Measurements from ENCODE around the gene RHOT2. TPM values are rescaled to one million over a fixed set of nuclear protein-coding genes. Genes with fewer than 3 reads are reported as not detected.

Gene RHOT2
- total RNA-seq, 2 experiments from 2014 or later = 202 to 209 TPM

DNA sequence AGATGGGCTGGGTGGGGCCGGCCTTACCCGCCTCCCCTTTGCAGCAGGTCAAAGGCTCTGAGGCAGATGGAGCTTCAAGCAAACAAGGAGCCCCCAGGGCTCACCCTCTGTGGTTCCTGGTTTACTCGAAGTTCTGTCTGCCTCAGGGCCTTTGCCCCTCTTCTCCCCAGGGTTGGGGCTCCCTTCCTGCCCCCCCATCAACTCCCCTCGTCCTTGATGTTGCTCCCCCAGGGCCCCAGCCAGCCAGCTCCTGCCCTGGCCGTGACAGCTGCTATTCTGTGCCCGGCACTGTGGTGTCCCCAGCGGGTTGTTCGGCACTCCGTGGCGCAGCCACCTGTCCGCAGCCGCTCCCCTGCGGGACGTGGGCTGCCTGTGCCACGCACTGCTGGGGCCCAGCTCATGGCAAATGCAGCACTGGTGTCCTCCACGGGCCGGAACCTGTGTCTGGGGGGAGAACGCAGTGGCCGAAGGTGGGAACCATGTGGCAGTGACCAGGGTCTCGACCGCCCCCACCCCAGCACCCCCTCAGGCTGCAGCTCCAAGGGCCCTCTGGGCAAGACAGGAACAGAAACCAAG, 42.7 kb downstream of the RHOT2 start:
- peaks cover 0 to 33% of the 10 kb centered on the region in 2 experiments for H3K9me3 ChIP-seq (ENCODE audit: control insufficient read depth in 1 of 2, insufficient read depth in 1 of 2, low read length in 2 of 2)
- H3K4me3 ChIP-seq (ENCODE audit: low read length) = no peak overlapping the region
- Mint-ChIP-seq H3K4me3 (no peak overlapping the region), H3K36me3 (ENCODE audit: low read depth) (no peaks in the 10 kb centered on the region), H3K4me1 (ENCODE audit: low read depth) (peaks cover 4% of the 10 kb centered on the region), H3K9me3 (no peaks in the 10 kb centered on the region), H3K27ac (no peak overlapping the region), H3K27me3 (peaks cover 58% of the 10 kb centered on the region)
- peaks cover 53 to 56% of the 10 kb centered on the region in 2 experiments for H3K27me3 ChIP-seq (ENCODE audit: control insufficient read depth in 1 of 2, insufficient read depth in 2 of 2, low read length in 2 of 2)
- POLR2A ChIA-PET = no interaction called here
- CTCF ChIA-PET = interaction anchor here (1.3 kb wide), 1 partner anchor 10 kb away, joined by 3 read pairs; the partner anchor contains the start of gene ANTKMT
- no peaks in the 10 kb centered on the region for H3K36me3 ChIP-seq (ENCODE audit: insufficient read depth, low read length)
- TF ChIP-seq, protein P1, sequence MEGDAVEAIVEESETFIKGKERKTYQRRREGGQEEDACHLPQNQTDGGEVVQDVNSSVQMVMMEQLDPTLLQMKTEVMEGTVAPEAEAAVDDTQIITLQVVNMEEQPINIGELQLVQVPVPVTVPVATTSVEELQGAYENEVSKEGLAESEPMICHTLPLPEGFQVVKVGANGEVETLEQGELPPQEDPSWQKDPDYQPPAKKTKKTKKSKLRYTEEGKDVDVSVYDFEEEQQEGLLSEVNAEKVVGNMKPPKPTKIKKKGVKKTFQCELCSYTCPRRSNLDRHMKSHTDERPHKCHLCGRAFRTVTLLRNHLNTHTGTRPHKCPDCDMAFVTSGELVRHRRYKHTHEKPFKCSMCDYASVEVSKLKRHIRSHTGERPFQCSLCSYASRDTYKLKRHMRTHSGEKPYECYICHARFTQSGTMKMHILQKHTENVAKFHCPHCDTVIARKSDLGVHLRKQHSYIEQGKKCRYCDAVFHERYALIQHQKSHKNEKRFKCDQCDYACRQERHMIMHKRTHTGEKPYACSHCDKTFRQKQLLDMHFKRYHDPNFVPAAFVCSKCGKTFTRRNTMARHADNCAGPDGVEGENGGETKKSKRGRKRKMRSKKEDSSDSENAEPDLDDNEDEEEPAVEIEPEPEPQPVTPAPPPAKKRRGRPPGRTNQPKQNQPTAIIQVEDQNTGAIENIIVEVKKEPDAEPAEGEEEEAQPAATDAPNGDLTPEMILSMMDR (IDR thresholded peaks at IDR 0.05) = no peak
- intact Hi-C loops (cut with DNase I, micrococcal nuclease) = loop anchor here (1.0 to 5.0 kb wide), 5 partner anchors 31 to 482 kb away; no protein-coding TSS in a partner anchor
- peaks cover 28% of the 10 kb centered on the region for H3K4me1 ChIP-seq (ENCODE audit: insufficient read depth, low read length)
- no peak for DNase-seq
- no peak for ATAC-seq (ENCODE audit: poor library complexity)
- H3K27ac ChIP-seq (ENCODE audit: low read depth in 1 of 2, low read length in 2 of 2) = no peak overlapping the region

DNA sequence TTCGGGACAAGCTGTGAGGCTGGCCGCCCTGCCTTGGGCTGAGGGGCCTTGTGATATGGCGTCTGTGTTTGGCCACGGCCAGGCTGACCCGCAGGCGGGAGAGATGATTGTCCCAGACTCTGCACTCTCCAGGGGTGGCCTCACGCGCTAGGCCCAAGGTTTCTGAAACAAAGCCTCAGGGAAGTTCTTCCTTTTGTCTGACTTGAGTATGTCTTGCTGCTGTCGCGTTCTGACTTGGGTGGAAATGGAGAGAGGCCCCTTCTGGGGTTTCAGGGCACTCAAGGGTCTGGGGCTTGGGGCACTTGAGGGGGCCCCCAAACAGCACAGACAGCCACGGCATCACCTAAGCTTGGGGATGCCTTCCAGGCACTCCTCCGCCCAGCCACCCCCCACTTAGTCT, 43.2 kb downstream of the RHOT2 start:
- DNase-seq (no peak), ATAC-seq (ENCODE audit: poor library complexity) (no peak)
- H3K36me3 ChIP-seq (ENCODE audit: insufficient read depth, low read length) = no peaks in the 10 kb centered on the region
- H3K27me3 ChIP-seq (ENCODE audit: control insufficient read depth in 1 of 2, insufficient read depth in 2 of 2, low read length in 2 of 2) = peaks cover 57% of the 10 kb centered on the region in 2 experiments
- H3K27me3 Mint-ChIP-seq = peaks cover 58% of the 10 kb centered on the region
- H3K4me3 ChIP-seq (ENCODE audit: low read length) = no peak overlapping the region
- peaks cover 0 to 34% of the 10 kb centered on the region in 2 experiments for H3K9me3 ChIP-seq (ENCODE audit: control insufficient read depth in 1 of 2, insufficient read depth in 1 of 2, low read length in 2 of 2)
- intact Hi-C loops (cut with DNase I, micrococcal nuclease) = loop anchor here (1.0 to 5.0 kb wide), 5 partner anchors 30 to 481 kb away; no protein-coding TSS in a partner anchor
- H3K4me1 ChIP-seq (ENCODE audit: insufficient read depth, low read length) = peaks cover 30% of the 10 kb centered on the region
- TF ChIP-seq, protein P1 (IDR thresholded peaks at IDR 0.05) = no peak
- H3K27ac Mint-ChIP-seq = no peak overlapping the region
- no peaks in the 10 kb centered on the region for H3K36me3 Mint-ChIP-seq (ENCODE audit: low read depth)
- peaks cover 4% of the 10 kb centered on the region for H3K4me1 Mint-ChIP-seq (ENCODE audit: low read depth)
- H3K4me3 Mint-ChIP-seq = no peak overlapping the region
- no peaks in the 10 kb centered on the region for H3K9me3 Mint-ChIP-seq
- ChIA-PET POLR2A (no interaction called here), CTCF (interaction anchor here (1.3 kb wide), 1 partner anchor 10 kb away, joined by 3 read pairs; the partner anchor contains the start of gene ANTKMT)
- no peak overlapping the region for H3K27ac ChIP-seq (ENCODE audit: low read depth in 1 of 2, low read length in 2 of 2)

- Histone ChIP-seq H3K36me3 (ENCODE audit: insufficient read depth, low read length) (no peaks in the 10 kb centered on the region), H3K27me3 (ENCODE audit: control insufficient read depth in 1 of 2, insufficient read depth in 2 of 2, low read length in 2 of 2) (peaks cover 54 to 57% of the 10 kb centered on the region in 2 experiments), H3K4me1 (ENCODE audit: insufficient read depth, low read length) (peaks cover 30% of the 10 kb centered on the region), H3K27ac (ENCODE audit: low read depth in 1 of 2, low read length in 2 of 2) (no peak overlapping the region), H3K9me3 (ENCODE audit: control insufficient read depth in 1 of 2, insufficient read depth in 1 of 2, low read length in 2 of 2) (peaks cover 0 to 33% of the 10 kb centered on the region in 2 experiments), H3K4me3 (ENCODE audit: low read length) (no peak overlapping the region)
- ChIA-PET POLR2A (interaction anchor here (1.6 kb wide), 1 partner anchor 73 kb away, joined by 4 read pairs; no protein-coding TSS in a partner anchor), CTCF (interaction anchor here (0.9 to 1.6 kb wide), 6 partner anchors 13 to 76 kb away, joined by 3 to 9 read pairs (median 6); partner anchors contain the start of genes CHTF18, CIAO3, RPUSD1 and WDR24)
- H3K4me1 Mint-ChIP-seq (ENCODE audit: low read depth) = peaks cover 8% of the 10 kb centered on the region
- DNase-seq (peak; percentile 56 to 89 (median 76)), ATAC-seq (ENCODE audit: poor library complexity) (peak; percentile 53)
- H3K36me3 Mint-ChIP-seq (ENCODE audit: low read depth) = no peaks in the 10 kb centered on the region
- intact Hi-C loops (cut with DNase I, micrococcal nuclease) = loop anchor here (1.0 to 5.0 kb wide), 5 partner anchors 30 to 481 kb away; no protein-coding TSS in a partner anchor
- H3K4me3 Mint-ChIP-seq = no peak overlapping the region
- no peaks in the 10 kb centered on the region for H3K9me3 Mint-ChIP-seq
- peaks cover 51% of the 10 kb centered on the region for H3K27me3 Mint-ChIP-seq
- TF ChIP-seq, protein P1 (IDR thresholded peaks at IDR 0.05) = peak; percentile 94
- no peak overlapping the region for H3K27ac Mint-ChIP-seq
These were observed 43.8 kb downstream of the RHOT2 start for GRCh38 chr16:711548-712320.
